ENCODE results near the gene KCNAB1. TPM values are rescaled to one million over a fixed set of nuclear protein-coding genes. Genes with fewer than 3 reads are reported as not detected.

KCNAB1 gene
- total and polyA plus RNA-seq, 2 donors (not counting 1 experiment from before 2014, with no cell fraction given): not detected

GRCh38 chr3:156252656-156253055 is 132.3 kb downstream of the KCNAB1 start:
- Mint-ChIP-seq H3K27ac (no peak overlapping the region), H3K27me3 (peaks cover 14% of the 10 kb centered on the region), H3K9me3 (ENCODE audit: insufficient read depth) (no peaks in the 10 kb centered on the region), H3K4me1 (no peaks in the 10 kb centered on the region), H3K4me3 (no peak overlapping the region)
- no peak for DNase-seq
- no peaks in the 10 kb centered on the region for H3K79me2 ChIP-seq (ENCODE audit: control insufficient read depth, insufficient read depth, low read length)
- WGBS (ENCODE audit: insufficient coverage): 100% methylated on average over 1 of the region's 3 CpGs
- TF ChIP-seq EZH2 (IDR thresholded peaks at IDR 0.05; ENCODE audit: borderline replicate concordance, insufficient read depth, low read depth, low read length, poor library complexity, severe bottlenecking) (no peak), CTCF (IDR thresholded peaks at IDR 0.05) (no peak)
- POLR2A ChIA-PET: no interaction called here
- H3K27ac ChIP-seq (ENCODE audit: low read length in 2 of 2): no peak overlapping the region
- no peaks in the 10 kb centered on the region for H4K20me1 ChIP-seq (ENCODE audit: control insufficient read depth, insufficient read depth, low read length, poor library complexity, severe bottlenecking)
- no peaks in the 10 kb centered on the region for H3K4me1 ChIP-seq (ENCODE audit: control insufficient read depth in 2 of 2, insufficient read depth in 2 of 2, low read length in 2 of 2)
- H2AFZ ChIP-seq (ENCODE audit: insufficient read depth, low read depth, low read length, poor library complexity, severe bottlenecking): no peak overlapping the region
- no peaks in the 10 kb centered on the region for H3K36me3 ChIP-seq (replicated peaks in 1 of 2; ENCODE audit: control extremely low read depth in 1 of 2, control insufficient read depth in 1 of 2, extremely low read depth in 1 of 2, insufficient read depth in 2 of 2, low read length in 1 of 2)
- H3K4me3 ChIP-seq (ENCODE audit: control extremely low read depth in 1 of 5, extremely low read depth in 1 of 5, insufficient read depth in 1 of 5, low read depth in 2 of 5, low read length in 4 of 5): no peak overlapping the region
- H3K27me3 ChIP-seq (replicated peaks in 1 of 4; ENCODE audit: control extremely low read depth in 1 of 4, control insufficient read depth in 3 of 4, insufficient read depth in 4 of 4, low read length in 3 of 4): peaks cover 0 to 2% (median 0%) of the 10 kb centered on the region in 4 experiments
- H3K9ac ChIP-seq (ENCODE audit: low read length): no peak overlapping the region
- intact Hi-C loops (cut with micrococcal nuclease): no loop called here
- H3K9me3 ChIP-seq (ENCODE audit: control extremely low read depth in 1 of 3, control insufficient read depth in 2 of 3, insufficient read depth in 1 of 3, low read length in 2 of 3): no peaks in the 10 kb centered on the region
- ATAC-seq (ENCODE audit: low read depth): no peak
- H3K4me2 ChIP-seq (replicated peaks; ENCODE audit: low read depth, low read length, poor library complexity, severe bottlenecking): no peak overlapping the region
- CTCF ChIA-PET: no interaction called here

- H3K9ac ChIP-seq (ENCODE audit: low read length): no peak overlapping the region
- intact Hi-C loops (cut with micrococcal nuclease): no loop called here
- no peaks in the 10 kb centered on the region for H3K79me2 ChIP-seq (ENCODE audit: control insufficient read depth, insufficient read depth, low read length)
- H3K9me3 ChIP-seq (ENCODE audit: control extremely low read depth in 1 of 3, control insufficient read depth in 2 of 3, insufficient read depth in 1 of 3, low read length in 2 of 3): no peaks in the 10 kb centered on the region
- DNase-seq (no peak), ATAC-seq (ENCODE audit: low read depth) (no peak)
- no peak overlapping the region for H3K4me2 ChIP-seq (replicated peaks; ENCODE audit: low read depth, low read length, poor library complexity, severe bottlenecking)
- ChIA-PET CTCF (no interaction called here), POLR2A (no interaction called here)
- no peak overlapping the region for H3K4me3 ChIP-seq (ENCODE audit: control extremely low read depth in 1 of 5, extremely low read depth in 1 of 5, insufficient read depth in 1 of 5, low read depth in 2 of 5, low read length in 4 of 5)
- no peak for TF ChIP-seq CTCF (IDR thresholded peaks at IDR 0.05)
- TF ChIP-seq EZH2 (IDR thresholded peaks at IDR 0.05; ENCODE audit: borderline replicate concordance, insufficient read depth, low read depth, low read length, poor library complexity, severe bottlenecking): no peak
- H3K27ac ChIP-seq (ENCODE audit: low read length in 2 of 2): no peak overlapping the region
- H3K27me3 ChIP-seq (replicated peaks in 1 of 4; ENCODE audit: control extremely low read depth in 1 of 4, control insufficient read depth in 3 of 4, insufficient read depth in 4 of 4, low read length in 3 of 4): peaks cover 0 to 2% (median 0%) of the 10 kb centered on the region in 4 experiments
- no peaks in the 10 kb centered on the region for H3K4me1 Mint-ChIP-seq
- H4K20me1 ChIP-seq (ENCODE audit: control insufficient read depth, insufficient read depth, low read length, poor library complexity, severe bottlenecking): no peaks in the 10 kb centered on the region
- H3K27ac Mint-ChIP-seq: no peak overlapping the region
- no peaks in the 10 kb centered on the region for H3K4me1 ChIP-seq (ENCODE audit: control insufficient read depth in 2 of 2, insufficient read depth in 2 of 2, low read length in 2 of 2)
- no peak overlapping the region for H2AFZ ChIP-seq (ENCODE audit: insufficient read depth, low read depth, low read length, poor library complexity, severe bottlenecking)
- H3K36me3 ChIP-seq (replicated peaks in 1 of 2; ENCODE audit: control extremely low read depth in 1 of 2, control insufficient read depth in 1 of 2, extremely low read depth in 1 of 2, insufficient read depth in 2 of 2, low read length in 1 of 2): no peaks in the 10 kb centered on the region
- H3K27me3 Mint-ChIP-seq: peaks cover 15% of the 10 kb centered on the region
- H3K9me3 Mint-ChIP-seq (ENCODE audit: insufficient read depth): no peaks in the 10 kb centered on the region
- no peak overlapping the region for H3K4me3 Mint-ChIP-seq
- WGBS (ENCODE audit: insufficient coverage): no CpG with 5 or more reads among the region's 1 CpG
These were observed 132.8 kb downstream of the KCNAB1 start for GRCh38 chr3:156253150-156253549.

Measured in B cell (primary cell).